HG03354 (cell line): ENCODE results near the gene DIRAS1.
"Not testable (repeated sequence)": the region's sequence is repeated elsewhere in the genome, so short reads cannot be mapped to it uniquely, and the experiment has no call there.

Experiments used
- ATAC-seq: cut with Tn5 transposase; IDR thresholded peaks from one replicate; pipeline ENCODE4 v1.9.1; 2021; ENCODE audit warnings: mild to moderate bottlenecking; ENCODE audit not compliant: unreplicated experiment, poor library complexity, severe bottlenecking

DIRAS1 gene

GRCh38 chr19:2715470-2716274 lies 5.5 kb downstream of the DIRAS1 start:
- no peak for ATAC-seq

- ATAC-seq, result no peak
Observed at GRCh38 chr19:2714531-2715269, 6.5 kb downstream of the DIRAS1 start.

GRCh38 chr19:2714102-2714501 lies 7.1 kb downstream of the DIRAS1 start:
- not testable (repeated sequence) for ATAC-seq

GRCh38 chr19:2713170-2713569 lies 8.0 kb downstream of the DIRAS1 start:
- not testable (repeated sequence) for ATAC-seq

GRCh38 chr19:2711875-2712205 lies 9.3 kb downstream of the DIRAS1 start:
- no peak for ATAC-seq

GRCh38 chr19:2711172-2711874 lies 9.8 kb downstream of the DIRAS1 start:
- no peak for ATAC-seq

GRCh38 chr19:2706251-2706650 lies 14.9 kb downstream of the DIRAS1 start:
- ATAC-seq, result no peak

- no peak for ATAC-seq
Observed at GRCh38 chr19:2703691-2704216, 17.4 kb downstream of the DIRAS1 start.

GRCh38 chr19:2703077-2703437 lies 18.1 kb downstream of the DIRAS1 start:
- no peak for ATAC-seq

GRCh38 chr19:2702170-2703076 lies 18.7 kb downstream of the DIRAS1 start, which contains the start of gene GNG7:
TSS of gene GNG7 (minus strand) at chr19:2702694. CDS start at chr19:2520688, 182,006 bp downstream.
- ATAC-seq, result peak; percentile 69

- ATAC-seq, result no peak
Observed at GRCh38 chr19:2701361-2702169, 19.6 kb downstream of the DIRAS1 start.

- ATAC-seq, result no peak
Observed at GRCh38 chr19:2700660-2701360, 20.4 kb downstream of the DIRAS1 start.

- no peak for ATAC-seq
Observed at GRCh38 chr19:2699413-2700140, 21.6 kb downstream of the DIRAS1 start.

GRCh38 chr19:2694196-2694595 lies 27.0 kb downstream of the DIRAS1 start:
- no peak for ATAC-seq

GRCh38 chr19:2693492-2694160 lies 27.5 kb downstream of the DIRAS1 start:
- no peak for ATAC-seq

- no peak for ATAC-seq
Observed at GRCh38 chr19:2691951-2692350, 29.2 kb downstream of the DIRAS1 start.

- ATAC-seq, result no peak
Observed at GRCh38 chr19:2690856-2691255, 30.3 kb downstream of the DIRAS1 start.
